Activated CD8-positive, alpha-beta memory T cell treated with anti-CD3 and anti-CD28 coated beads, Interleukin-2, amount 50 U/mL, for 1 hour (primary cell): Measurements from ENCODE around the gene CLEC12A.
"Not testable (repeated sequence)": the region's sequence is repeated elsewhere in the genome, so short reads cannot be mapped to it uniquely, and the experiment has no call there.

Experiments used
- DNase-seq: peaks from one replicate; pipeline ENCODE4 v3.0.0-alpha.2; 2020; ENCODE audit errors: extremely low read depth

The CLEC12A gene

GRCh38 chr12:9969673-9970072, 1.5 kb upstream of the CLEC12A start:
- no peak for DNase-seq

- DNase-seq = no peak
Measured at GRCh38 chr12:9973949-9974348, 2.7 kb downstream of the CLEC12A start.

DNA sequence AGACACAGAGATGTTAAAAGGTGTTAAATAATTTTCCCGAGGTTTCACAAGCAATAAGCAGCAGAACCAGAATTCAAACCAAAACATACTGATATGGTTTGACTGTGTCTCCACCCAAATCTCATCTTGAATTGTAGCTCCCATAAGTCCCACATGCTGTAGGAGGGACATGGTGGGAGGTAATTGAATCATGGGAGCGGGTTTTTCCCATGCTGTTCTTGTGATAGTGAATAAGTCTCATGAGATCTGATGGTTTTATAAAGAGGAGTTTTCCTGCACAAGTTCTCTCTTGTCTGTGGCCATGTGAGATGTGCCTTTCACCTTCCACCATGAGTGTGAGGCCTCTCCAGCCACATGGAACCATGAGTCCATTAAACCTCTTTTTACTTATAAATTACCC, 3.5 kb downstream of the CLEC12A start:
- not testable (repeated sequence) for DNase-seq

- DNase-seq = no peak
Measured at GRCh38 chr12:9975614-9976013, 4.4 kb downstream of the CLEC12A start.

DNA sequence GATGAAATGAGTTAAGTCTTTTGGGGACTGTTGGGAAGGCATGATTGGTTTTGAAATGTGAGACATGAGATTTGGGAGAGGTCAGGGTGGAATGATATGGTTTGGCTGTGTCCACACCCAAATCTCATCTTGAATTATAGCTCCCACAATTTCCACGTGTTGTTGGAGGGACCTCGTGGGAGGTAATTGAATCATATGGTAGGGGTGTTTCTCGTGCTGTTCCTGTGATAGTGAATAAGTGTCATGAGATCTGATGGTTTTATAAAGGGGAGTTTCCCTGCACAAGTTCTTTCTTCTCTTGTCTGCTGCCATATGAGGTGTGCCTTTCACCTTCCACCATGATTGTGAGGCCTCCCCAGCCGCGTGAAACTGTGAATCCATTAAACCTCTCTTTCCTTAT, 5.4 kb downstream of the CLEC12A start:
- DNase-seq = not testable (repeated sequence)

DNA sequence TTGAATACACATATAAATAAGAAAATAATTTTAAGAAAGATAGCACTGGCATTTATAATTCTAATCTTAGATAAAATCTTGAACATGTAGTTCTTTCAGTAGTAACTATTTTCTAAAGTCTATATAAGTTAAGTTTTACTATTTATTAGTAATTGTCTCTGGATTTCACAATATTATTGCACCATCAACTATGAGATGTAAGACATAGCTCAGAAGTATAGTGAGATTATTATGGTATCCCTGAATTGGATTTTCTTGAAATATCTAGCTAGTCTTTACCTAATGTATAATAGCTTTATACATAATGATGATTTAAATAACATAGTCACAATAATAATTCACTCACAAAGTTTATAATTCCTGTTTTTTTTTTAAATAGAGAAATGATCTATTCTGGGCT, 6.7 kb downstream of the CLEC12A start:
- no peak for DNase-seq

DNA sequence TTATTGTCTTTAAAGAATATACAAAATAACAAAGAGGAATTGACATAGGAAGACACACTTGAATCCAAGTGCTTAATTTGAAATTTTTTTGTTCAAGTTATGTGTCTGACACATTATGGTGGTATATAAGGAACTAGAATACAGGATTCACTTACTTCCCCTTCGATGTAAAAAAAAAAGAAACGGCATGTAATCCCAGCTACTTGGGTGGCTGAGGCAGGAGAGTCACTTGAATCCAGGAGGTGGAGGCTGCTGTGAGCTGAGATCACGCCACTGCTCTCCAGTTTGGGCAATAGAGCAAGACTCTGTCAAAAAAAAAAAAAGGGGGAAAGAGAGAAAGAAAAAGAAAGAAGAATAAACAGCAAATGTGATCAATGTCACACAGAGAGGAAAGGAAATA, 8.9 kb downstream of the CLEC12A start:
- no peak for DNase-seq

DNA sequence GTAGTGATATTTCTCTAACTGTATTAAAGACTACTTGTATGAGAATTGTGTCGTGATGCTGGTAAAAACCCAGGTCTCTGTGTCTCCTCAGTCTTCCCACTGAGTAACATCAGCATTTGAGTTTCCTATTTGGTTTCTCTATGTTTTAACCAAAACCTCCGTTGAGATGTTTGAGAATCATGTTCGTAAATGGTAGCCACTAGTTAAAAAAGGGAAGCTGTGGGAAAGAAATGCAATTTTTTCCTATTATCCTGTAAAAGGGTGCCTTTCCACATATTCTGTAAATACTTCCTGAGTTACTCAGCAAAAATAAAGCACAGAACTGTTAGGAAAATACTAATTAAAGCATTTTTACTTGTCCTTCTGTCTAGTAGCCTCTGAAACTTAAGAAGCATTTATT, 20.7 kb downstream of the CLEC12A start:
- no peak for DNase-seq

- DNase-seq = no peak
Measured at GRCh38 chr12:9992296-9992695, 21.1 kb downstream of the CLEC12A start.

DNA sequence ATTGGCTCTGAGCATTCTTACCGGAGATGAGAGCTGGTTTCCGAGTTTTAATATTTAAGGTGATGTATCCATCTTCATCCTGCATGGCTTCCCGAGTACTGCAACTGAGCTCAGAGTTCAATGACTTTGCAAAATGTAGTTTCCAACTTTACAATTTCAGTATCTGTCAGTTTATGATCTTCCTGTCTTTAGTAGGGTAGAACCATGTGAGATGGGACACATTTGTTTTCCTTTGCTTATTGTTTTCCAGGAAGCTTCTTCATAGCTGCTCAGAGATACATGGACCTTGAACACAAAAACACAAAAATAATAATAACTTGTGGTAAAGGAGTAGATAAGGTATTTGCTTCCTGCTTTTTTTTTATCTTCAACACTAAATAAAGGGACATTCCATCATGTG, 27.8 kb downstream of the CLEC12A start, which contains the start of gene CLEC1B:
TSS of gene CLEC1B (minus strand) at position 106 of the 400 bp plus-strand sequence. CDS start at position 85, 21 bp downstream.
- DNase-seq = no peak

- DNase-seq = no peak
Measured at GRCh38 chr12:10001171-10001776, 30.1 kb downstream of the CLEC12A start.

GRCh38 chr12:10012630-10013330, 41.6 kb downstream of the CLEC12A start:
- DNase-seq = no peak

DNA sequence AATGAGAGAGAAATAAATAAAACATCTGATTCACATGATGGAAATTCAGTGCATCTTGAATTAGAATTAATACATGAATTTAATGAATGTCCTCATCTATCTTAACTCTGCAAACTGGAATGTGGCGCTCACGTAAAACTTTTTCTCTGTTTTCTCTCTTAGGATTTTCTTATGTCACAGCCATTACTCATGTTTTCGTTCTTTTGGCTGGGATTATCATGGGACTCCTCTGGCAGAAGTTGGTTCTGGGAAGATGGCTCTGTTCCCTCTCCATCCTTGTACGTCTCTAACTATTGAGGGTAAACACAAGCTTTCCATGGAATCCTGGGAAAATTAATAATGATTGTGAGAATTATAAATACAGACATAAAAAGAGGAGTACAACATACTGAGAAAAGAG, 44.2 kb downstream of the CLEC12A start:
- DNase-seq = no peak

GRCh38 chr12:10016881-10017280, 45.7 kb downstream of the CLEC12A start:
- no peak for DNase-seq

DNA sequence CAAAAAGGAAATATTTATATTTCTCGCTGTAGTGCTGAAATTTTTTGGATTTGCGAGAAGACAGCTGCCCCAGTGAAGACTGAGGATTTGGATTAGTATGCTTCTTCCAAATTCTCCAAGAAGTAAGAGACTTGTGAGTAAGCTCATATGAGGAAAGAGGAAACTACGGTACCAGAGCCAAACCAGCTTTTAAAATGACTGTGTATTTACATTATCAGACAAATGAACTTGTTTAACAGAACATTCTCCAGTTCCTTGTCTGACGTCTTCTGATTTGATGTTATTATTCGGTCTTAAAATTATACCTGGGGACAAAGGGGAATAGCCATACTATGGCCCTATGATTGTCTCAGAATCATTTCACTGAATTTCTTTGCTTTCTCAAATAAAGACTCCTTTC, 47.2 kb downstream of the CLEC12A start:
- no peak for DNase-seq

DNA sequence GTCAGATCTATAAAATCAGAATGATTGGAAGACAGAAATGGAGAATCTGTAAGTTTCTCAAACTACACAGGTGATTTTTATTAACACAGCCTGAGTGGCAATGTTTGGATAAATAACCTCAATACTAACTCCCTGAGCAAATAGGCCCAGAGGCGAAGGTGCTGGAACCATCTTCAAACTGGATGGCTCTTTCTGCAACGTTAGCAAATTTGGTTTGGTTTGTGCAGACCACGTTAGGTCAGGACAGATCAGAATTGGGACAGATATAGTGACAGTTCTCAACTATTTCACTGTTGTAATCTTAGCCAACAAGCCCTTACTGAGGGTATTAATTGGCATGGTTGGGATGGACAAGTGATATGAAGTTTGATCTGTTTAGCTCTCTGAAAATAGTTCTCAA, 50.1 kb downstream of the CLEC12A start:
- DNase-seq = no peak

DNA sequence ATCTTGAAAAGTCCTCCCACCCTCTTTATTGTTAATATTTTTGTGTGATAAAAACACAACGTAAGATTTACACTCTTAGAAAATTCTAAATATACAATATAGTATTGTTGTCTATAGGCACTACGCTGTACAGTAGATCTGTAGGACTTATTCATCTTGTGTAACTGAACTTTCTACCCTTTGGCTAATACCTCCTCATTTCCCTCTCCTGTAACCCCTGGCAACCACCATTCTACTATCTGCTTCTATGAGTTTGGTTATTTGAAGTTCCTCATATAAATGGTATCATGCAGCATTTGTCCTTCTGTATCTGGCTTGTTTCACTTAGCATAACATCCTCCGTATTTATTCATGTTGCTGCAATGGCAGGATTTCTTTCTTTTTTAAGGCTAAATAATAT, 54.0 kb downstream of the CLEC12A start:
- no peak for DNase-seq

DNA sequence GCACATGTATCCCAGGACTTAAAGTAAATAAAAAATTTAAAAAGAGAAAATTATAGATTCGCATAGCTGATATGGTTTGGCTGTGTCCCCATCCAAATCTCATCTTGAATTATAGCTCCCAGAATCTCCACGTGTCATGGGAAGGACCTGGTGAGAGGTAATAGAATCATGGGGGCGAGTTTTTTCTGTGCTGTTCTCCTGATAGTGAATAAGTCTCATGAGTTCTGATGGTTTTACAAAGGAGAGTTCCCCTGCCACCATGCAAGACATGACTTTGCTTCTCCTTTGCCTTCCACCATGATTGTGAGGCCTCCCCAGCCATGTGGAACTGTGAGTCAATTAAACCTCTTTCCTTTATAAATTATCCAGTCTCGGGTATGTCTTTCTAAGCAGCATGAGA, 55.5 kb downstream of the CLEC12A start:
- not testable (repeated sequence) for DNase-seq

DNA sequence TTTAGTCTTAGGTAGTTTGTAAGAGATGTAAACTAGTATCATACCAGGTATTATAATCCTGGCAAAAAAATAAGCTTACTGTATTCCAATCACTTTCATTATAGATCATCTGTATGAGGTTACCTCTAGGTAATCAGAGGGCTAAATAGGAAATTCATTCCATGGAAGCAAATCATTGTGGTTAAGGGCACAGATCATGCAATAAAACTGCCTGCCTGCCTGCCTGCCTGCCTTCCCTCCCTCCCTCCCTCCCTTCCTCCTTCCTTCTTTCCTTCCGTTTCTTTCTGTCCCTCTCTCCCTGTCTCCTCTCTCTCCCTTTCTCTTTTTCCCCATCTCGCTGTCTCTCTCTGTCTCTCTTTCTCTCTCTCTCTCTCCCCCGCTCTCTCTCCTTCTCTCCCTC, 56.1 kb downstream of the CLEC12A start:
- DNase-seq = no peak

DNA sequence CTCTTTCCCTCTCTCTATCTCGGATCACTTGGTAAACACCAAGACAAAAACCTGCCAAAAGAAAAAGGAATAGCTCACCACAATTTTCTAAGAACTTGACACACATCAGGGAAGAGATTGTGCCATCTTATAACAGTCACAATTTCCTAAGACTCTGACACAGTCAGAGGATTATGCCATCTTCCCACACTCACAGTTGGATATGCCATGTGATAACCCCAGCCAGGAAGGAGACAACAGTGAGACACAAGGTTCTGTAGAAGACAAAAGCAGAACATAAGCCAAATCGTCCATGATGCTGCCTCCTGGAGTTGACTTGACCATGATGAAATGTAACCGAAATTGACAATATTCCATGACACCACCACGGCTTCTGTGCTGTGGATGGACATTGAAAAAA, 56.5 kb downstream of the CLEC12A start:
- DNase-seq = no peak

- no peak for DNase-seq
Measured at GRCh38 chr12:10030446-10030845, 59.2 kb downstream of the CLEC12A start, which contains the start of gene CLEC9A. Gene CLEC9A, plus strand, starts transcription at chr12:10030682. Its CDS starts 22,006 bp downstream, at chr12:10052688.

DNA sequence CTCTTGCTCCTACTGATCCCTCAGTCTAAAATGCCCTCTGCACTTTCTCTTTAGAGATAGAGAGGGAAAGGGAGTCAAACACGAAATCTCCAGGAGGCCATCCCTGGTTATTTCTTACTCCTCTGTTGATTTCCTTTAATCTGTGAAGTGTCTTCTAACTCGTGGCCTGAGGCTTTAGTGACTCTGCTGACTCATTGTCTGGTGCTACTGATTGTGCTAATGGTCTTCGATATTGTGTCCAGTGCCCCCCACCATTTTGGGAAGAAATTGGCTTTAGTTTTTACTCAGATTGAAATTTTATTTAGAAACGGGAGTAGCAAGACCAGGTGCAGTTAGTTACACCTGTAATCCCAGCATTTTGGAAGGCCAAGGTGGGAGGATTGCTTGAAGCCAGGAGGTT, 60.1 kb downstream of the CLEC12A start:
- DNase-seq = no peak

DNA sequence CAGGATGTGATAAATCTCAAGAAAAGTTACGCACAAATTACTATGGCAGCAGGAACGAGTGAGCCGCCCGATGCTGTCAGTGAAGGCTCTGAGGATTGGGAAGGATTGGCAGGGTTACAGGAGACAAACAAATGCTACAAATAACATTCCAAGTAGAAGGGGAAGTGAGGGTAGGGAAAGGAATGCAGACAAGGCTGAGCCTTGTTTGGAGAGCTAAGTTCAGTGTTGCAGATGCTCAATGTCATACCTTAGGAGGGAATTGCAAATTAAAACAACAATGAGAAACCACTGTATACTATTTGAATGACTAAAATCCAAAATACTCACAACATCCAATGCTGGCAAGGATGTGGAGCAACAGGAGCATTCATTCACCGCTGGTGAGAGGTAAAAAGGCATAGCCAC, 60.6 kb downstream of the CLEC12A start:
- no peak for DNase-seq
